8988T (cell line): ENCODE measurements around the gene TPRN.

Source experiments
- DNase-seq: peaks from one replicate; pipeline ENCODE4 v3.0.0; 2011

The TPRN gene

GRCh38 chr9:137188086-137188489 lies 12.5 kb downstream of the TPRN start:
- no peak for DNase-seq

GRCh38 chr9:137187386-137187785 lies 13.2 kb downstream of the TPRN start:
- no peak for DNase-seq

GRCh38 chr9:137186385-137186784 lies 14.2 kb downstream of the TPRN start:
- DNase-seq, result no peak

- DNase-seq, result no peak
These were observed 14.6 kb downstream of the TPRN start for GRCh38 chr9:137185921-137186320.

GRCh38 chr9:137184881-137185660 lies 15.5 kb downstream of the TPRN start:
- DNase-seq, result no peak

GRCh38 chr9:137183980-137184595 lies 16.5 kb downstream of the TPRN start:
- no peak for DNase-seq

- DNase-seq, result no peak
These were observed 17.7 kb downstream of the TPRN start for GRCh38 chr9:137182836-137183235.

- no peak for DNase-seq
These were observed 18.9 kb downstream of the TPRN start for GRCh38 chr9:137181680-137182079.

GRCh38 chr9:137180491-137180890 lies 20.1 kb downstream of the TPRN start:
- DNase-seq, result no peak

GRCh38 chr9:137179761-137180160 lies 20.8 kb downstream of the TPRN start:
- DNase-seq, result no peak

GRCh38 chr9:137178939-137179630 lies 21.5 kb downstream of the TPRN start:
- no peak for DNase-seq

- DNase-seq, result peak; percentile 74
These were observed 22.2 kb downstream of the TPRN start for GRCh38 chr9:137178201-137178938.

GRCh38 chr9:137176302-137177182 lies 24.0 kb downstream of the TPRN start:
- peak; percentile 98 for DNase-seq

GRCh38 chr9:137175345-137175961 lies 25.1 kb downstream of the TPRN start:
- no peak for DNase-seq

- DNase-seq, result peak; percentile 65
These were observed 25.7 kb downstream of the TPRN start for GRCh38 chr9:137174722-137175293.

- DNase-seq, result no peak
These were observed 26.5 kb downstream of the TPRN start for GRCh38 chr9:137173796-137174664.

GRCh38 chr9:137172901-137173795 lies 27.4 kb downstream of the TPRN start:
- no peak for DNase-seq

GRCh38 chr9:137171149-137171900 lies 29.2 kb downstream of the TPRN start:
- no peak for DNase-seq
